ENCODE results near the gene AQP1.

- TF ChIP-seq CTCF (conservative IDR thresholded peaks at IDR 0.05) (no peak), ZFX (IDR thresholded peaks at IDR 0.05) (no peak)
These were observed 7.1 kb upstream of the AQP1 start for GRCh38 chr7:30904561-30904960.

Data from C4-2B (cell line).